ENCODE measurements around the gene IFT122. TPM values are rescaled to one million over a fixed set of nuclear protein-coding genes. Genes with fewer than 3 reads are reported as not detected.
A peak's percentile ranks its signal among the peaks of the same experiment; 100 is the strongest.
"Not testable (repeated sequence)": the region's sequence is repeated elsewhere in the genome, so short reads cannot be mapped to it uniquely, and the experiment has no call there.

Gene IFT122
- polyA plus RNA-seq, 4 donors, result 34.7 to 64.7 (median 57.9) TPM

DNA sequence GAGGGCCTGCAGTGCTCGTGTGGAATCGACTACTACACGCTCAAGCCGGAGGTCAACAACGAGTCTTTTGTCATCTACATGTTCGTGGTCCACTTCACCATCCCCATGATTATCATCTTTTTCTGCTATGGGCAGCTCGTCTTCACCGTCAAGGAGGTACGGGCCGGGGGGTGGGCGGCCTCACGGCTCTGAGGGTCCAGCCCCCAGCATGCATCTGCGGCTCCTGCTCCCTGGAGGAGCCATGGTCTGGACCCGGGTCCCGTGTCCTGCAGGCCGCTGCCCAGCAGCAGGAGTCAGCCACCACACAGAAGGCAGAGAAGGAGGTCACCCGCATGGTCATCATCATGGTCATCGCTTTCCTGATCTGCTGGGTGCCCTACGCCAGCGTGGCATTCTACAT is 92.2 kb downstream of the IFT122 start:
- no peak for DNase-seq (ENCODE audit: low read depth in 4 of 4, low spot score in 2 of 4)

DNA sequence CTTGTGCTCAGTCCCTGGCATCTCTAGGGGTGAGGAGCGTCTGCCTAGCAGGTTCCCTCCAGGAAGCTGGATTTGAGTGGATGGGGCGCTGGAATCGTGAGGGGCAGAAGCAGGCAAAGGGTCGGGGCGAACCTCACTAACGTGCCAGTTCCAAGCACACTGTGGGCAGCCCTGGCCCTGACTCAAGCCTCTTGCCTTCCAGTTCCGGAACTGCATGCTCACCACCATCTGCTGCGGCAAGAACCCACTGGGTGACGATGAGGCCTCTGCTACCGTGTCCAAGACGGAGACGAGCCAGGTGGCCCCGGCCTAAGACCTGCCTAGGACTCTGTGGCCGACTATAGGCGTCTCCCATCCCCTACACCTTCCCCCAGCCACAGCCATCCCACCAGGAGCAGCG is 93.4 kb downstream of the IFT122 start:
- DNase-seq (ENCODE audit: low read depth in 4 of 4, low spot score in 2 of 4), result no peak

DNA sequence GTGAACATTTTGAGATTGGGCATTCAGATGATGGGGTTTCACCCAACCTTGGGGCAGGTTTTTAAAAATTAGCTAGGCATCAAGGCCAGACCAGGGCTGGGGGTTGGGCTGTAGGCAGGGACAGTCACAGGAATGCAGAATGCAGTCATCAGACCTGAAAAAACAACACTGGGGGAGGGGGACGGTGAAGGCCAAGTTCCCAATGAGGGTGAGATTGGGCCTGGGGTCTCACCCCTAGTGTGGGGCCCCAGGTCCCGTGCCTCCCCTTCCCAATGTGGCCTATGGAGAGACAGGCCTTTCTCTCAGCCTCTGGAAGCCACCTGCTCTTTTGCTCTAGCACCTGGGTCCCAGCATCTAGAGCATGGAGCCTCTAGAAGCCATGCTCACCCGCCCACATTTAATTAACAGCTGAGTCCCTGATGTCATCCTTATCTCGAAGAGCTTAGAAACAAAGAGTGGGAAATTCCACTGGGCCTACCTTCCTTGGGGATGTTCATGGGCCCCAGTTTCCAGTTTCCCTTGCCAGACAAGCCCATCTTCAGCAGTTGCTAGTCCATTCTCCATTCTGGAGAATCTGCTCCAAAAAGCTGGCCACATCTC is 94.5 kb downstream of the IFT122 start:
- peak in 1 of 4 donors; percentile 48 for DNase-seq (ENCODE audit: low read depth in 4 of 4, low spot score in 2 of 4)

DNA sequence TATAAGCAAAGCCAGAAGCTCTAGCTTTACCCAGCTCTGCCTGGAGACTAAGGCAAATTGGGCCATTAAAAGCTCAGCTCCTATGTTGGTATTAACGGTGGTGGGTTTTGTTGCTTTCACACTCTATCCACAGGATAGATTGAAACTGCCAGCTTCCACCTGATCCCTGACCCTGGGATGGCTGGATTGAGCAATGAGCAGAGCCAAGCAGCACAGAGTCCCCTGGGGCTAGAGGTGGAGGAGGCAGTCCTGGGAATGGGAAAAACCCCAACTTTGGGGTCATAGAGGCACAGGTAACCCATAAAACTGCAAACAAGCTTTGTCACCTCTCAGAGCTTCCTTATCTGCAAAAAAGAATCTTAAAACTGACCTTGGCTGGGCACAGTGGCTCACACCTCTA is 95.1 kb downstream of the IFT122 start:
- DNase-seq (ENCODE audit: low read depth in 4 of 4, low spot score in 2 of 4), result no peak

DNA sequence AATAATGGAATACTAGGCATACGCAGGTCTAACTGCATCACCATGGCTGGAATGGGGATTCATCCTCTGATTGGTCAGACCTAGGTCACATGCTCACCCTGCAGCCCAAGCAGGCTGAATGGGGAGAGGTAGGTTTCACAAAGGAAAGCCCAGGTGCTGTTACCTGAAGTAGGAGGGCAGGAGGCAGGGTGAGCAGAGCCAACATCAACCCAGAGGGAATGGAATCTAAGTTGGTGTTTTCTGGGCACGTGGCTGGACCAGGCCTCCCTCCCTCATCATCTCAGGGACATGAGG is 96.3 kb downstream of the IFT122 start:
- DNase-seq (ENCODE audit: low read depth in 4 of 4, low spot score in 2 of 4), result no peak

DNA sequence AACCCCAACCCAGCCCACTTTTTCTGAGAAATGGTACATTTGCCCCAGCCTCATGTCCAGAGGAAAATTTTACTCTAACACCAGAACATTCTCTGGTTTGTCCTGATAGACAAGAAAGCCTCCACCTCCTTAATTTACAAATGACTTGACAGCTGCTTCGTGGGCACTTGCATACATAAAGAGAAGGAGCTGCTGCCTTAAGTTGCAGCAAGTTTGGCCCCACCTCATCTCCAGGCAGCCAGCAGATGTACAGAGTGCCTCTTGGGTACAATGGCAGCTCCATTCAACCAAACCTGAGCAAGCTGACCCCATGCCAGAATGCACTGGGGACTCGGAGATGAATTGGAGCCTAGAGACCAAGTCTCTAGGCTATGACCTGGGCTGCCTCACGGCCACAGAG is 96.8 kb downstream of the IFT122 start:
- DNase-seq (ENCODE audit: low read depth in 4 of 4, low spot score in 2 of 4), result no peak

DNA sequence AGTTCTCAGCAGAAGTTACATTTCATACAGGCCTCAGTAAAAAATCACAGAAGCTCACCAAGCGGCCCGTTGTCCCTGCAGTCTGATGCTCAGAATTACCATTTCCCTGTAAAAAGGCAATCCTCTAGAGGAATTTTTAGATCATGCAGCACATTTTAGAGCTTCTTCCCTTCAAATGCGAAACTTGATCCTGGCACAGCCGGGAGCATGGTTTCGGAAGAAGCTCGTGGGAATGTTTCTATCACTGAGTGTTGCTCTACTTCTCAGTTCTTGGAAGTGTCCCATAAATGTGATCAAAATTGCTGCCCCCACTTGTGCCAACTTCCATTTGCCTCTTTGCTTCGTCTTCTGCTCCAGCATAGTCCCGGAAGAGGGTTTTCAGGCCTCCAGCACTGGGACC is 99.2 kb downstream of the IFT122 start:
- no peak for DNase-seq (ENCODE audit: low read depth in 4 of 4, low spot score in 2 of 4)

DNA sequence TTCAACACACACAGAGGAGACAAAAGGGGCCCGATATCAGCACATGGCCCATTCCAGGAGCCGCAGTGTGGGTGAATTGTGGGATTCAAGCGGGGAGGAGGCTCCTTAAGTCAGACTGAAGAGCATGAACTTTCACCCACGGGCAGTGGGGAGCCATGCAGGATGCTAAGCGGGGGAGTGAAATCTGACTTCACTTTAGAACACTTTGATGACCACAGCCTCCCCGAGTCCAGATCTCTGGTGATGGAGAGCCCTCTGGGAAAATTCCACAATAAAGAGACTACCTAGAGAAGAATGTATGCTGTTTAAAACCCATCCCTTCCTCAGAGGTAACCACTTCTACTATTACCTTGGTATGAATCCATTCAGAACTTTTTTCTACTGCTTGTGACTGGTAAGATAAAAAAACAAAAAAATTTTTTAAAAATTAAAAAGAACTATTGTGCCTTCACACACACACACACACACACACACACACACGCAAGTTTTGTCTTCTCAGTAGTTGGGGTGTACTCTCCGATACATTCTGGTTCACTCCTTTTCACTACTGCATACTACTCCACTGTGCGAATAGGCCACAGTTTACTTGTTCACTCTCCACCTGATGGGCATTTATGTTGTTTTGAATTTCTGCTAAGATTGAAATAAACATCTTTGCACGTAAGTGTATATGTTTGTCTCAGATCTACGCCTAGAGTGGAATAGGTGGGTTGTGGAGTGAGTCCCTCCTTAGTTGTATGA is 100.9 kb downstream of the IFT122 start:
- DNase-seq (ENCODE audit: low read depth in 4 of 4, low spot score in 2 of 4), result no peak

DNA sequence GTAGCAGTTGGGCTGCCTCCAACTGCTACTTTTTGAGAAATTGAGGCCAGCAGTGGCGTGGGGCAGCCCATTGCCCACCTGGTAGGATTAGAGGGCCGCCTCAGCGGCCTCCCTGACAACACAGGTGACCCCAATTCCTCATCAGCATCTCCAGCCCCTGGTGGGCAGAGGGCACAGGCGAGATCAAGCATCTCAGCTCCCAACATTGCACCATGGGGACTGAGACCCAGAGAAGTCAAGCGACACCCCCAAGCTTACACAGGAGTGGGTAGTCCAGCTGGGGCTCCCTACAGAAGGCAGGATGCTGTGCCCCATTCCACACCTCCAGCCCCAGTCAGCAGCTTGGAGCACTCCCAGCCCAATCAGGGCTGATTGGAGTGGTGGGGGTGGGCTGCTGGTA is 102.7 kb downstream of the IFT122 start:
- no peak for DNase-seq (ENCODE audit: low read depth in 4 of 4, low spot score in 2 of 4)

DNA sequence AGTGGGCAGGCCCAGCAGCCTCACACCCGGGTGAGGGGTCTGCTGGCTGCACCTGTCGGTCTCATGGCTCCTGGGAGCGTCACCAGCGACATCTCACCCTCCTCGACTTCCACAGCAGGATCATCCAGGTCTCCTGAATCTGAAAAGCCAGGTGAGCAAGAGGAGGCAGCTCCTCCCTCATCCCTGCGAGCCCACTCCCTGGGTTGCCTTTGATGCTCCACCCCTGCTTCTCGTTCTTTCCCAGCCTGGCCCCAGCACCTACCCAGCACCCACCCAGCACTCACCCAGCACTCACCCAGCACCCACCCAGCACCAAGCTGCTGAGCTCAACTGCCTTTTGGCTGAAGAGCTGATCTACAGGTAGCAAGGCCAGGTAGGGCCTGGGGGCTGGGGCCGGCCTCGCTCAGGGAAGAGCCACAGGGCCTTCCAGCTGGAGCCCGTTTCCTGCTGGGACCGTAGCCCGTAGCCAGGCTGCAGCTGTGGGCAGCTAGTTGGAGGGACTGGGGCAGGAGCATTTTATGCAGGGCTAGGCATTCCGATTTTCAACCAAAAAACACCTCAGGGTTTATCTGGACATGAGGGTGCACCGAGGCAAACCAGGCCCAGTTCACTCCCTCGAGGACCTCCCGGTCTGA is 103.2 kb downstream of the IFT122 start, which contains the start of gene H1-8:
Gene H1-8, plus strand, starts transcription at position 20 of the 635 bp plus-strand sequence. Its CDS starts 44 bp downstream, at position 64.
- DNase-seq (ENCODE audit: low read depth in 4 of 4, low spot score in 2 of 4), result no peak

DNA sequence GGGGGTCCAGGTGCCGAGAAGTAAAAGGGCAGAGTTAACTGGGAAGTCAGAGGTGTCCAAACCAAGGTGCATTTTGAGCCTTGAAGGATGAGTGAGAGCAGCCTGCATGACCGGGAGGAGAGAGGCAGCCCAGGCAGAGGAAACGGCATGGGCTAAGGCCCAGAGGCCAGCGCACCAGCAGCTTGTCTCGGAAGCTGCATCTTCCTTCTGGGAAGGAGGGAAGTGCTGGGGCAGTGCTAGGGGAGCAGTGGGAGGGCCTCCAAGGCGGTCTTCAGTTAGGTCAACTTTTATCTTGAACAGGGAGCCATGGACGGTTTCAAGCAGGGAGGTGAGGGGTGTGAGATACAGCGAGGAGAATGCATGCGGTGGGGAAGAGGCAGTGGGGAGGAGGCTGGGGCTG is 104.0 kb downstream of the IFT122 start:
- no peak for DNase-seq (ENCODE audit: low read depth in 4 of 4, low spot score in 2 of 4)

DNA sequence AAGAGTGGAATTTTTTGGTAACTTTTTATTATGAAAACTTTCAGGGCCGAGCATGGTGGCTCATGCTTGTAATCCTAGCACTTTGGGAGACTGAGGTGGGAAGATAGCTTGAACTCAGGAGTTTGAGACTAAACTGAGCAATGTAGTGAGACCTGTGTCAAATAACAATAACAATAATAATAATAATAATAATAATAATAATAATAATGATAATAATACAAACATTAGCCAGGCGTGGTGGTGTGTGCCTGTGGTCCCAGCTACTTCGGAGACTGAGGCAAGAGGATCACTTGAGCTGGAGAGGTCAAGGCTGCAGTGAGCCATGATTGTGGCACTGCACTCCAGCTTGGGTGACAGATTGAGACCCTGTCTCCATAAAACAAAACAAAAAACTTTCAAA is 105.9 kb downstream of the IFT122 start:
- DNase-seq (ENCODE audit: low read depth in 4 of 4, low spot score in 2 of 4), result not testable (repeated sequence)

DNA sequence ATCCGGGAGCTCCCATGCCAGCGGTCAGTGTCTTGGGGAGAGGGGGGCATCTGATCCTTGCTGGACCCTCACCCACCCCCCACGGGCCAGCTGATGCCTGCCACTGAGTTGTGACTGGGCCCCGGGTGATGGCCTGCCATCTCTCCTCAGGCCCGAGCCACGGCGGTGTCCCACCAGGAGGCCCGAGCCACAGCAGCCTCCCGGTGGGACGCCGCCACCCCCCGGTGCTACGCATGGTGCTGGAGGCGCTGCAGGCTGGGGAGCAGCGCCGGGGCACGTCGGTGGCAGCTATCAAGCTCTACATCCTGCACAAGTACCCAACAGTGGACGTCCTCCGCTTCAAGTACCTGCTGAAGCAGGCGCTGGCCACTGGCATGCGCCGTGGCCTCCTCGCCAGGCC is 107.2 kb downstream of the IFT122 start:
- DNase-seq (ENCODE audit: low read depth in 4 of 4, low spot score in 2 of 4), result no peak

DNA sequence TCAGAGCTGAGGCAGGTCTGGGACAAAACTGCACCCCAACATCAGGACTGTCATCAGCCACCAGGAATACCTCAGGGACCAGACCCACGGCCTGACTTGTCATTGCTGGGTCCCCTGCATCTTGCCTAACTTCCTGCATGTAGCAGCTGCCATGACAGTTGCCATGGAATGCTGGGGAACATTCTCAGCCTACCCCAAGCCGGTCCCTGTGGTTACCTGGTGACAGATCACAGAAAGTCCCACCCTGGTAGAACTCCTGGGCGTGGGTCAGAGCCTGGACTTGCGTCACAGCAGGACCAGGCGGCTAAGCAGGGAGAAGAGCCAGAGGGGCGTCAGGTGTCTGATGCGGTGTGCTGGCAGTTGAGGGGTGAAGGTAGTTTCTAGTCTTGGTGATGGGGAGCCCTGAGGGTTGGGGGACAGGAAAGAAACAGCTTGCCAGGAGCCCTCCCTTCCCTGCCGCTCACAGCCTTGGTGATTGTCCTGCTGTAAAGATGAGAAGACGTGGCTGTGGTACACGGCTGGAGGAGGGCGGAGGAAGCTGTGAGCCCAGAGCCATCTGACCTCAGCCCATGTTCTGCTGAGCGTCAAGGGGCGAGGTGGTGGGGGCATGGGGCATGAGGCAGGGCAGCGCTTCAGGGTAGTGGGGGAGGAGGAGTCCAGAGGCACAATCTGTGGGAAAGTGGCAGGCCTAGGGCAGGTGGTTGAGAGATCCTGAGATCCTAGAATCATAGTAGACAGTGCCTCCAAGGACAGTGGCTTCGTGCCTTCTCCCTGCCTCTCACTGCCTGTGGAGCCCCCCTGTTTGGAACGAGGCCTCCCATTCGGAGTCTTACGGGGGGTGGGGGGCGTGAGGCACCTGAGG is 108.3 kb downstream of the IFT122 start:
- DNase-seq (ENCODE audit: low read depth in 4 of 4, low spot score in 2 of 4), result no peak

DNA sequence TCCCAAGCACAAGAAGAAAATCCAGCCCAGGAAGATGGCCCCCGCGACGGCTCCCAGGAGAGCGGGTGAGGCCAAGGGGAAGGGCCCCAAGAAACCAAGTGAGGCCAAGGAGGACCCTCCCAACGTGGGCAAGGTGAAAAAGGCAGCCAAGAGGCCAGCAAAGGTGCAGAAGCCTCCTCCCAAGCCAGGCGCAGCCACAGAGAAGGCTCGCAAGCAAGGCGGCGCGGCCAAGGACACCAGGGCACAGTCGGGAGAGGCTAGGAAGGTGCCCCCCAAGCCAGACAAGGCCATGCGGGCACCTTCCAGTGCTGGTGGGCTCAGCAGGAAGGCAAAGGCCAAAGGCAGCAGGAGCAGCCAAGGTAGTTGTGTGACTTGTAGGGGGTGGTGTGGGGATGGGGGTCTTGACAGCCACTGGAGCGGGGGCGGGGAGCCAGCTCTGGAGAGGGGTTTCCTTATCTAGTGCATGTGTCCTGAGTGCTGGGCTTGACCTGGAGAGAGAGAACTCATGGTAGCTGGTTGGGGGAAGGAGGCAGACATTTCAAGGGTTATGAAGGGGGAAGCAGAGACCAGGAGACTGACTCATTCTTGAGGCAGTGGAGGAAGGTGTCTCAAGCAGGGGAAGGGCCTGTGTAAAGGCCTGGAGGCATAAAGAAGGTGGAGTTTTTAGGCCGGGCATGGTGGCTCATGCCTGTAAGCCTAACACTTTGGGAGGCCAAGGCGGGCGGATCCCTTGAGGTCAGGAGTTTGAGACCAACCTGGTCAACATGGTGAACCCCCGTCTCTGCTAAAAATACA is 109.2 kb downstream of the IFT122 start:
- DNase-seq (ENCODE audit: low read depth in 4 of 4, low spot score in 2 of 4), result no peak

DNA sequence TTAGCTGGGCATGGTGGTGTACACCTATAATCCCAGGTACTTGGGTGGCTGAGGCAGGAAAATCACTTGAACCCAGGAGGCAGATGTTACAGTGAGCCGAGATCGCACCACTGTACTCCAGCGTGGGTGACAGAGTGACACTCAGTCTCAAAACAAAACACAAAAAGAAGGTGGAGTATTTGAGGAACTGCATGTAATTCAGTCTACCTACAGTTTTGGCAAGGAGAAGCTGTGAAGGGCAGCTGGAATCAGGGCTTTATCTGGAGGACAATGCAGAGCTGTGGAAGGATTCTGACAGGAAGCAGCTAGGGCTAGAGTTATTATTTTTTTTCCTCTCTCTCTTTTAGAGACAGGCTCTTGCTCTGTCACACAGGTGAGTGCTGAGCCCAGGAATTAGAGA is 109.8 kb downstream of the IFT122 start:
- no peak for DNase-seq (ENCODE audit: low read depth in 4 of 4, low spot score in 2 of 4)

DNA sequence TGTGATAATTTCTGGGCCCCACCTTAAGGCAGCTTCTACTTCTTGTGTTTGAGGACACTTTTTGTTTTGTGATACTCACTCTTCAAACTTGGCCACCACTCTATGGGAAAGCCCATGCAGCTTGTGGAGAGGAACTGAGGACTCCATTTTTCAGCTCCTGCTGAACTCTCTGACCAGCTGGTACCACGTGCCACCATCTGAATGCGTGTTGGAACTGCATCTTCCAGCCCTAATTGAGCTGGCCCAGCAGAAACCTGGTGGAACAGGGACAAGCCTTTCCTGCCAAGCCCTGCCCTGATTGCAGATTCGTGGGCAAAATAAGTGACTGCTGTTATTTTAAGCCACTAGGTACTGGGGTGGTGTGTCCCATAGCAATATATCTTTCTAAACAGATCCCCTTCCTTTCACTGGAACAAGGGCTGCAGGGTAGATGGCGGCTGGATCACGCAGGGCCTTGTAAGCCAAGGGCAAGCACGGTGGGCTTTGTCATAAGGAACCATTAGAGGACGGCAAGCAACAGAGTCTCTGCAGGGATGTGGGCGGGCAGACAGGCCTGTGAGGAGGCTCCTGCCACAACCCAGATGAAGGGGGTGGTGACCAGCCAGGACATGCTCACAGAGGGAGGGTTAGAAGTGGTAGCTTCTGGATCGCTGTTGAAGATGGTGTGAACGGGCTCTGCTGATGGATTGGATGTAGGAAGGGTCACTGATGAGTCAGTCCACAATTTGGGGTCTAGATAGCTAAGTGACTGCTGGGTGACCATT is 112.4 kb downstream of the IFT122 start:
- no peak for DNase-seq (ENCODE audit: low read depth in 4 of 4, low spot score in 2 of 4)

DNA sequence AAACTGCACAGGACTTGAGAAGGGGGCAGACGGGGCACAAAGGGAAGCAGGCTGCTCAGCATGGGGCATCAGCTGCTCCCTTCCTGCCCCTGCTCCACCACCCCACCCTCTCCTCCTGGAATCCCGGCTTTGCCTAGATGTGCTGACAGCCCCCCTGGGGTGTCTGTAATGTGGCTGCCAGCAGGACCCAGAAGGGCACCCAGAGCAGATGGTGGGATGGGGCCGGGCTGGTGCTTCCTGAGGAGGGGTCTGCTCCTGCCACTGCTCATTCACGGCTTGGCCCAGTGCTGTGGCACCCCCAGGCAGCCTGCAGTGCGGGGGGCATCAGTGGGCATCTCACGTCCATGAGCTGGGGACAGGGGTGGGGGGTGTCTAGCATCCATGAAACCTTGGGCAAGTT is 113.1 kb downstream of the IFT122 start:
- no peak for DNase-seq (ENCODE audit: low read depth in 4 of 4, low spot score in 2 of 4)

DNA sequence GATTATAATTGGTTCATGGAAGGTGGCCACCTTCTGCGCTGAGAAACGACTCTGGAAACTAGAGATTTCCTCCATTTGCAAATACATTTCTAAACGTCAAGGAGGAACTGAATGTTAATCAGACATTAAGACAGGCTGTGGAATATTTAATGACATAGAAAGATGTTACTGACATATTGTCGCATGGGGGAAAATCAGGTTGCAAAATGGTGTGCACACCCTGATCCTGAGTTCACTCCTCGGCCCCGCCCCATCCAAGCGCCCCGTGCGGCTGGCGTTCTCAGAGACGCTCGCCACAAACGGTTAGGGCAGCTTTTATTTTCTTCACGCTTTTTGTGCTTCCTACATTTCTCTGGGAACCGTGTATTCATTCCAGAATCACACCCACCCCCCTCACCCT is 113.7 kb downstream of the IFT122 start:
- no peak for DNase-seq (ENCODE audit: low read depth in 4 of 4, low spot score in 2 of 4)

Measured in left renal cortex interstitium (tissue), 4 donors.